Liver (tissue), 3 donors: ENCODE measurements around the gene SMC4.

ENCODE experiments used
- RAD21 ChIP-seq, 2 donors: IDR thresholded peaks; 2 replicates each; pipeline ENCODE4 v1.6.1; 2016; ENCODE audit warnings: antibody characterized with exemption in 2 of 2, mild to moderate bottlenecking in 2 of 2
- TF ChIP-seq, protein P1 (sequence below): fragments of 150-350 bp; IDR thresholded peaks from 2 replicates; pipeline ENCODE4 v1.5.1; 2017; ENCODE audit warnings: improper control_type of control experiment, low read depth, low read length; ENCODE audit not compliant: missing input control
- TF ChIP-seq, protein P2 (sequence below): IDR thresholded peaks from 2 replicates; pipeline ENCODE4 v1.6.1; 2016; ENCODE audit warnings: antibody characterized with exemption
- donor health status: healthy.
- donor health status: healthy.

DNA sequence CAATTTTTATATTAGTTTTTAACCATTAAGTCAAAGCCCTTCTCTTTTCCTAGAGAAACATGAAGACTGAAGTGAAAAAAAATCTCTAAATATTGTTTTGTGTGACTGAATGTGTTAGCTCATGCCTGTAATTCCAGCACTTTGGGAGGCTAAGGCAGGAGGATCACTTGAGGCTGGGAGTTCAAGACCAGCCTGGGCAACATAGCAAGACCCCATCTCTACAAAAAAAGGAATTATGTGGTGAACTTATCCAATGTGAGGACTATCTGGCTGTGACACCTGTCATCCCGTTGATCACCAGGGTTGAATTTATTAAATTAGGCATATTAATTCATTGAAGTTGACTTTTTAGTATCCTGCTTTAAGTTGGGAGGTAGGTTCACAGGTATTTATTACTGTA lies 13.0 kb downstream of the SMC4 start:
- TF ChIP-seq, protein P1, sequence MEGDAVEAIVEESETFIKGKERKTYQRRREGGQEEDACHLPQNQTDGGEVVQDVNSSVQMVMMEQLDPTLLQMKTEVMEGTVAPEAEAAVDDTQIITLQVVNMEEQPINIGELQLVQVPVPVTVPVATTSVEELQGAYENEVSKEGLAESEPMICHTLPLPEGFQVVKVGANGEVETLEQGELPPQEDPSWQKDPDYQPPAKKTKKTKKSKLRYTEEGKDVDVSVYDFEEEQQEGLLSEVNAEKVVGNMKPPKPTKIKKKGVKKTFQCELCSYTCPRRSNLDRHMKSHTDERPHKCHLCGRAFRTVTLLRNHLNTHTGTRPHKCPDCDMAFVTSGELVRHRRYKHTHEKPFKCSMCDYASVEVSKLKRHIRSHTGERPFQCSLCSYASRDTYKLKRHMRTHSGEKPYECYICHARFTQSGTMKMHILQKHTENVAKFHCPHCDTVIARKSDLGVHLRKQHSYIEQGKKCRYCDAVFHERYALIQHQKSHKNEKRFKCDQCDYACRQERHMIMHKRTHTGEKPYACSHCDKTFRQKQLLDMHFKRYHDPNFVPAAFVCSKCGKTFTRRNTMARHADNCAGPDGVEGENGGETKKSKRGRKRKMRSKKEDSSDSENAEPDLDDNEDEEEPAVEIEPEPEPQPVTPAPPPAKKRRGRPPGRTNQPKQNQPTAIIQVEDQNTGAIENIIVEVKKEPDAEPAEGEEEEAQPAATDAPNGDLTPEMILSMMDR, result no peak
- TF ChIP-seq, protein P2, sequence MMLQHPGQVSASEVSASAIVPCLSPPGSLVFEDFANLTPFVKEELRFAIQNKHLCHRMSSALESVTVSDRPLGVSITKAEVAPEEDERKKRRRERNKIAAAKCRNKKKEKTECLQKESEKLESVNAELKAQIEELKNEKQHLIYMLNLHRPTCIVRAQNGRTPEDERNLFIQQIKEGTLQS, result no peak
- TF ChIP-seq RAD21 (IDR thresholded peaks at IDR 0.05), result no peak
